IPS DF 4.7 (cell line): Measurements from ENCODE around the gene SH2D6.
"Not testable (repeated sequence)": the region's sequence is repeated elsewhere in the genome, so short reads cannot be mapped to it uniquely, and the experiment has no call there.

Source experiments
- DNase-seq: peaks from one replicate; pipeline ENCODE4 v3.0.0-alpha.2; 2013; ENCODE audit warnings: low spot score; ENCODE audit errors: extremely low read depth

The SH2D6 gene

GRCh38 chr2:85468096-85468703 is 49.7 kb downstream of the SH2D6 start:
- no peak for DNase-seq

- DNase-seq, result peak; percentile 36
Observed at GRCh38 chr2:85468704-85469349, 50.3 kb downstream of the SH2D6 start.

GRCh38 chr2:85470850-85471800 is 52.6 kb downstream of the SH2D6 start:
- DNase-seq, result no peak

GRCh38 chr2:85472261-85472660 is 53.7 kb downstream of the SH2D6 start:
- DNase-seq, result no peak

GRCh38 chr2:85475799-85476490 is 57.4 kb downstream of the SH2D6 start:
- no peak for DNase-seq

GRCh38 chr2:85476624-85477023 is 58.1 kb downstream of the SH2D6 start:
- DNase-seq, result no peak

GRCh38 chr2:85477884-85478283 is 59.4 kb downstream of the SH2D6 start:
- DNase-seq, result no peak

GRCh38 chr2:85481818-85482777 is 63.6 kb downstream of the SH2D6 start:
- no peak for DNase-seq

GRCh38 chr2:85484615-85485014 is 66.1 kb downstream of the SH2D6 start:
- DNase-seq, result not testable (repeated sequence)

GRCh38 chr2:85485815-85486214 is 67.3 kb downstream of the SH2D6 start:
- DNase-seq, result no peak
